H9 (cell line): ENCODE measurements around the gene SCN8A. TPM values are rescaled to one million over a fixed set of nuclear protein-coding genes. Genes with fewer than 3 reads are reported as not detected.

Experiments used
- DNase-seq: peaks from one replicate; pipeline ENCODE4 v3.0.0-alpha.2; 2017
- H2AFZ ChIP-seq: one replicate; pipeline ENCODE4 v1.6.1; 2013; ENCODE audit warnings: mild to moderate bottlenecking, low read length, control low read depth, moderate library complexity
- H2AK5ac ChIP-seq: 2 replicates; pipeline ENCODE4 v1.6.1; 2013; ENCODE audit warnings: low read length, control low read depth, mixed read lengths; ENCODE audit not compliant: insufficient read length
- H2BK120ac ChIP-seq: one replicate; pipeline ENCODE4 v1.6.1; 2013; ENCODE audit warnings: low read depth, mild to moderate bottlenecking, low read length, control low read depth, inconsistent platforms; ENCODE audit not compliant: poor library complexity, severe bottlenecking
- H2BK12ac ChIP-seq: 2 replicates; pipeline ENCODE4 v1.6.1; 2013; ENCODE audit warnings: low read length, control low read depth, mixed read lengths, low read depth; ENCODE audit not compliant: insufficient read length
- H2BK15ac ChIP-seq: 2 replicates; pipeline ENCODE4 v1.6.1; 2013; ENCODE audit warnings: low read depth, low read length, control low read depth
- H2BK20ac ChIP-seq: one replicate; pipeline ENCODE4 v1.6.1; 2013; ENCODE audit warnings: low read depth, mild to moderate bottlenecking, low read length, control low read depth, inconsistent platforms; ENCODE audit not compliant: poor library complexity, severe bottlenecking
- H2BK5ac ChIP-seq: 2 replicates; pipeline ENCODE4 v1.6.1; 2013; ENCODE audit warnings: low read length, control low read depth, mixed read lengths; ENCODE audit not compliant: insufficient read length
- H3K14ac ChIP-seq: 2 replicates; pipeline ENCODE4 v1.6.1; 2013; ENCODE audit warnings: low read length, control low read depth; ENCODE audit not compliant: insufficient read depth
- H3K18ac ChIP-seq: 2 replicates; pipeline ENCODE4 v1.6.1; 2013; ENCODE audit warnings: low read depth, mild to moderate bottlenecking, mixed read lengths, low read length, control low read depth; ENCODE audit not compliant: insufficient read length
- H3K23ac ChIP-seq: 2 replicates; pipeline ENCODE4 v1.6.1; 2013; ENCODE audit warnings: low read length, control low read depth, mixed read lengths, low read depth; ENCODE audit not compliant: insufficient read length
- H3K23me2 ChIP-seq: 2 replicates; pipeline ENCODE4 v1.6.1; 2013; ENCODE audit warnings: low read depth, mild to moderate bottlenecking, mixed read lengths, low read length, control low read depth; ENCODE audit not compliant: insufficient read length, poor library complexity, severe bottlenecking
- H3K27ac ChIP-seq: 2 replicates; pipeline ENCODE4 v1.5.1; 2013; ENCODE audit warnings: low read length, control low read depth, mixed read lengths, low read depth; ENCODE audit not compliant: insufficient read length
- H3K27me3 ChIP-seq: 2 replicates; pipeline ENCODE4 v1.6.1; 2013; ENCODE audit warnings: low read length, control low read depth, inconsistent platforms; ENCODE audit not compliant: insufficient read depth
- H3K4ac ChIP-seq: 2 replicates; pipeline ENCODE4 v1.6.1; 2013; ENCODE audit warnings: low read depth, mild to moderate bottlenecking, control low read depth, inconsistent platforms, low read length, moderate library complexity
- H3K4me1 ChIP-seq: 2 replicates; pipeline ENCODE4 v1.6.1; 2013; ENCODE audit warnings: low read length, control low read depth, inconsistent platforms; ENCODE audit not compliant: insufficient read depth
- H3K4me2 ChIP-seq: 2 replicates; pipeline ENCODE4 v1.6.1; 2013; ENCODE audit warnings: low read length, control low read depth, mixed read lengths; ENCODE audit not compliant: insufficient read length, insufficient read depth
- H3K56ac ChIP-seq: 2 replicates; pipeline ENCODE4 v1.6.1; 2013; ENCODE audit warnings: low read depth, mild to moderate bottlenecking, mixed read lengths, low read length, control low read depth; ENCODE audit not compliant: insufficient read length
- H3K79me1 ChIP-seq: 2 replicates; pipeline ENCODE4 v1.6.1; 2013; ENCODE audit warnings: low read depth, mild to moderate bottlenecking, moderate library complexity, low read length, control low read depth, inconsistent platforms; ENCODE audit not compliant: insufficient read depth, poor library complexity, severe bottlenecking
- H3K79me2 ChIP-seq: 2 replicates; pipeline ENCODE4 v1.6.1; 2013; ENCODE audit warnings: low read length, control low read depth, inconsistent platforms; ENCODE audit not compliant: insufficient read depth
- H3K9ac ChIP-seq: 2 replicates; pipeline ENCODE4 v1.6.1; 2013; ENCODE audit warnings: low read length, control low read depth, mixed read lengths; ENCODE audit not compliant: insufficient read length; ENCODE audit errors: extremely low read depth
- H3K9me3 ChIP-seq: one replicate; pipeline ENCODE4 v1.6.1; 2013; ENCODE audit warnings: low read depth, low read length, inconsistent platforms; ENCODE audit not compliant: control insufficient read depth
- H3T11ph ChIP-seq: one replicate; pipeline ENCODE4 v1.6.1; 2013; ENCODE audit warnings: mild to moderate bottlenecking, low read length, control low read depth, inconsistent platforms
- H4K20me1 ChIP-seq: one replicate; pipeline ENCODE4 v1.6.1; 2013; ENCODE audit not compliant: control insufficient read depth, insufficient read length, insufficient read depth
- H4K5ac ChIP-seq: 2 replicates; pipeline ENCODE4 v1.6.1; 2013; ENCODE audit warnings: low read depth, mild to moderate bottlenecking, mixed read lengths, low read length, control low read depth; ENCODE audit not compliant: insufficient read length
- H4K8ac ChIP-seq: replicated peaks from 2 replicates; pipeline ENCODE4 v1.6.1; 2013; ENCODE audit warnings: low read length, control low read depth, mixed read lengths, low read depth; ENCODE audit not compliant: insufficient read length
- H4K91ac ChIP-seq: 2 replicates; pipeline ENCODE4 v1.6.1; 2013; ENCODE audit warnings: low read depth, mild to moderate bottlenecking, moderate library complexity, mixed read lengths, low read length, control low read depth; ENCODE audit not compliant: insufficient read length
- H3K27ac Mint-ChIP-seq, 3 experiments: 2 replicates in 2 of 3; 3 replicates in 1 of 3; pipeline ENCODE4 v1.8.0; 2020 to 2021; ENCODE audit warnings: mixed read lengths in 3 of 3, mild to moderate bottlenecking in 1 of 3, moderate library complexity in 1 of 3
- H3K27me3 Mint-ChIP-seq: 2 replicates; pipeline ENCODE4 v1.8.0; 2021; ENCODE audit warnings: low read depth, mild to moderate bottlenecking, moderate library complexity, mixed read lengths
- H3K36me3 Mint-ChIP-seq, 3 experiments: 2 replicates in 2 of 3; 3 replicates in 1 of 3; pipeline ENCODE4 v1.8.0; 2020 to 2021; ENCODE audit warnings: low read depth in 3 of 3, mixed read lengths in 3 of 3; ENCODE audit not compliant: insufficient read depth in 1 of 3
- H3K4me1 Mint-ChIP-seq, 2 experiments: 2 replicates each; pipeline ENCODE4 v1.8.0; 2020; ENCODE audit warnings: mixed read lengths in 2 of 2
- H3K4me3 Mint-ChIP-seq, 2 experiments: 2 replicates in 1 of 2; 3 replicates in 1 of 2; pipeline ENCODE4 v1.8.0; 2020 to 2021; ENCODE audit warnings: mild to moderate bottlenecking in 2 of 2, mixed read lengths in 2 of 2, moderate library complexity in 1 of 2
- H3K9me3 Mint-ChIP-seq, 2 experiments: 2 replicates in 1 of 2; 3 replicates in 1 of 2; pipeline ENCODE4 v1.8.0; 2020; ENCODE audit warnings: mild to moderate bottlenecking in 2 of 2, mixed read lengths in 2 of 2, moderate library complexity in 1 of 2
- CTCF ChIP-seq: fragments of 200-600 bp; sonication (generic); conservative IDR thresholded peaks from 3 replicates; pipeline ENCODE4 v1.8.0; 2021; ENCODE audit warnings: antibody characterized with exemption, mild to moderate bottlenecking
- WGBS: extraction: QIAGEN DNeasy Blood & Tissue Kit; methylation state at CpG from one replicate; pipeline ENCODE4 v1.1.7; 2013; ENCODE audit warnings: missing lambda C conversion rate, low lambda C conversion rate, mixed read lengths; ENCODE audit not compliant: insufficient read length; ENCODE audit errors: extremely low coverage; 5-methylcytosine and 5-hydroxymethylcytosine counted together
- total RNA-seq: library from RNA; stranded (reverse); gene quantifications from 2 replicates; pipeline ENCODE4 v1.2.1, GENCODE V29; 2021

Gene SCN8A
- total RNA-seq, 1 experiment from 2014 or later, result 15.2 TPM

GRCh38 chr12:51850965-51851299 is 259.9 kb downstream of the SCN8A start:
- Histone ChIP-seq H2BK5ac (no peak overlapping the region), H3K18ac (no peak overlapping the region), H2BK20ac (no peak overlapping the region), H3K23me2 (peaks cover 22% of the 10 kb centered on the region), H2AFZ (no peak overlapping the region), H3K27ac (no peak overlapping the region), H3K14ac (no peak overlapping the region), H3K27me3 (peaks cover 25% of the 10 kb centered on the region; the same call in 1 of the 2 replicates), H3K9me3 (no peaks in the 10 kb centered on the region), H4K8ac (no peak overlapping the region), H3K4ac (no peak overlapping the region), H2BK15ac (no peak overlapping the region), H3K4me2 (no peak overlapping the region), H3K23ac (no peak overlapping the region), H3K79me1 (no peaks in the 10 kb centered on the region), H4K20me1 (no peaks in the 10 kb centered on the region), H2BK12ac (no peak overlapping the region), H3K56ac (no peak overlapping the region), H3T11ph (no peak overlapping the region), H3K9ac (no peak overlapping the region), H3K4me1 (no peaks in the 10 kb centered on the region; the same call in 1 of the 2 replicates), H2AK5ac (no peak overlapping the region), H3K79me2 (no peaks in the 10 kb centered on the region), H4K5ac (no peak overlapping the region), H4K91ac (no peak overlapping the region), H2BK120ac (no peak overlapping the region)
- Mint-ChIP-seq H3K27ac (no peak overlapping the region), H3K27me3 (peaks cover 56% of the 10 kb centered on the region), H3K36me3 (peaks cover 0 to 2% (median 0%) of the 10 kb centered on the region in 3 experiments; a peak in 2 of 7 replicates), H3K9me3 (no peaks in the 10 kb centered on the region; a peak in 1 of 5 replicates), H3K4me1 (peaks cover 39 to 55% of the 10 kb centered on the region in 2 experiments), H3K4me3 (peak overlapping the region in 1 of 2 experiments; percentile 12; a peak in 1 of 5 replicates)
- no peak for TF ChIP-seq CTCF
- no peak for DNase-seq
- no CpG with 5 or more reads among the region's 4 CpGs for whole genome bisulfite sequencing
